CD14-positive monocyte (primary cell): ENCODE results near the gene ZC3H6. TPM values are rescaled to one million over a fixed set of nuclear protein-coding genes. Genes with fewer than 3 reads are reported as not detected.
A peak's percentile ranks its signal among the peaks of the same experiment; 100 is the strongest.

Experiments
- DNase-seq, 3 donors: peaks; one replicate each; pipeline ENCODE4 v3.0.0-alpha.2; 2011 to 2022
- H2AFZ ChIP-seq: 2 replicates; pipeline ENCODE4 v1.6.0; 2012; ENCODE audit warnings: mild to moderate bottlenecking, low read depth, low read length, inconsistent platforms; ENCODE audit not compliant: insufficient read depth, poor library complexity, severe bottlenecking
- H3K27ac ChIP-seq, 2 donors: 1 replicate in 1 of 2; 2 replicates in 1 of 2; pipeline ENCODE4 v1.5.1; 2012 to 2013; ENCODE audit warnings: low read length in 2 of 2, control low read depth in 1 of 2, inconsistent platforms in 1 of 2, low read depth in 1 of 2, mild to moderate bottlenecking in 1 of 2
- H3K27me3 ChIP-seq, 2 donors: one replicate each; pipeline versions ENCODE4 v1.6.0 to v1.6.1; 2011 to 2013; ENCODE audit warnings: low read length in 2 of 2; ENCODE audit not compliant: control insufficient read depth in 2 of 2, insufficient read depth in 2 of 2
- H3K36me3 ChIP-seq, 2 donors: replicated peaks in 1 of 2; 1 replicate in 1 of 2; 2 replicates in 1 of 2; pipeline versions ENCODE4 v1.5.1 to v1.6.1; 2012 to 2013; ENCODE audit warnings: low read length in 2 of 2, control low read depth in 1 of 2, inconsistent platforms in 1 of 2, mild to moderate bottlenecking in 1 of 2; ENCODE audit not compliant: insufficient read depth in 2 of 2, control insufficient read depth in 1 of 2
- H3K4me1 ChIP-seq, 2 donors: 1 replicate in 1 of 2; 2 replicates in 1 of 2; pipeline versions ENCODE4 v1.5.1 to v1.6.1; 2012 to 2013; ENCODE audit warnings: low read length in 2 of 2, control low read depth in 1 of 2, inconsistent platforms in 1 of 2, mild to moderate bottlenecking in 1 of 2, moderate library complexity in 1 of 2; ENCODE audit not compliant: insufficient read depth in 2 of 2, control insufficient read depth in 1 of 2
- H3K4me2 ChIP-seq: replicated peaks from 2 replicates; pipeline ENCODE3; 2012; ENCODE audit warnings: low read length, moderate library complexity, mild to moderate bottlenecking; ENCODE audit not compliant: poor library complexity, severe bottlenecking; ENCODE audit errors: extremely low read depth
- H3K4me3 ChIP-seq, 3 experiments: fragments of 200-600 bp in 1 of 3; sonication (generic) in 1 of 3; replicated peaks in 1 of 3; 1 replicate in 2 of 3; 2 replicates in 1 of 3; pipeline ENCODE4 v1.5.1; 2011 to 2013; ENCODE audit warnings: low read length in 3 of 3, mild to moderate bottlenecking in 3 of 3, control low read depth in 2 of 3, low read depth in 2 of 3, inconsistent platforms in 1 of 3, moderate library complexity in 1 of 3
- H3K79me2 ChIP-seq: 2 replicates; pipeline ENCODE4 v1.6.0; 2012; ENCODE audit warnings: mild to moderate bottlenecking, control low read depth, inconsistent platforms, low read length, moderate library complexity; ENCODE audit not compliant: insufficient read depth
- H3K9ac ChIP-seq: 2 replicates; pipeline ENCODE4 v1.6.0; 2017; ENCODE audit warnings: low read length, mild to moderate bottlenecking; ENCODE audit not compliant: insufficient read depth, poor library complexity, severe bottlenecking
- H3K9me3 ChIP-seq, 2 donors: replicated peaks in 1 of 2; 1 replicate in 1 of 2; 2 replicates in 1 of 2; pipeline versions ENCODE4 v1.5.1 to v1.6.1; 2012 to 2013; ENCODE audit warnings: low read length in 2 of 2, control low read depth in 1 of 2; ENCODE audit not compliant: control insufficient read depth in 1 of 2, insufficient read depth in 1 of 2
- H4K20me1 ChIP-seq: 2 replicates; pipeline ENCODE4 v1.6.0; 2012; ENCODE audit warnings: mild to moderate bottlenecking, low read length, control low read depth, moderate library complexity; ENCODE audit not compliant: insufficient read depth
- H3K27ac Mint-ChIP-seq, 7 donors: one replicate each; pipeline ENCODE4 v1.8.0; 2020; ENCODE audit warnings: mild to moderate bottlenecking in 7 of 7, mixed read lengths in 7 of 7, moderate library complexity in 6 of 7, inconsistent platforms in 2 of 7
- H3K27me3 Mint-ChIP-seq, 3 donors: one replicate each; pipeline ENCODE4 v1.8.0; 2021 to 2022; ENCODE audit warnings: low read depth in 3 of 3, mild to moderate bottlenecking in 3 of 3, mixed read lengths in 3 of 3, moderate library complexity in 3 of 3, inconsistent platforms in 1 of 3
- H3K36me3 Mint-ChIP-seq, 2 donors: one replicate each; pipeline ENCODE4 v1.8.0; 2020; ENCODE audit warnings: mixed read lengths in 2 of 2, inconsistent platforms in 1 of 2, mild to moderate bottlenecking in 1 of 2
- H3K4me1 Mint-ChIP-seq: one replicate; pipeline ENCODE4 v1.8.0; 2020; ENCODE audit warnings: mild to moderate bottlenecking, mixed read lengths
- H3K4me3 Mint-ChIP-seq, 2 donors: one replicate each; pipeline ENCODE4 v1.8.0; 2020; ENCODE audit warnings: mild to moderate bottlenecking in 2 of 2, mixed read lengths in 2 of 2, moderate library complexity in 1 of 2
- H3K9me3 Mint-ChIP-seq, 7 donors: one replicate each; pipeline ENCODE4 v1.8.0; 2020 to 2022; ENCODE audit warnings: mixed read lengths in 7 of 7, mild to moderate bottlenecking in 6 of 7, moderate library complexity in 6 of 7, inconsistent platforms in 2 of 7
- CTCF ChIP-seq: fragments of 200-600 bp; IDR thresholded peaks from one replicate; pipeline ENCODE4 v1.8.0; 2022; ENCODE audit warnings: antibody characterized with exemption, mild to moderate bottlenecking
- WGBS: methylation state at CpG from one replicate; pipeline ENCODE4 v1.1.5; 2013; ENCODE audit warnings: missing lambda C conversion rate; ENCODE audit not compliant: insufficient coverage; 5-methylcytosine and 5-hydroxymethylcytosine counted together
- intact Hi-C, 2 donors: fragments of 100-400 bp; cut with micrococcal nuclease; formaldehyde crosslinking; loops; one replicate each; pipeline versions ENCODE4 v1.15.0 to v1.15.1; 2023
- polyA plus RNA-seq, 3 donors: library from polyadenylated mRNA; depleted of rRNA in 1 of 3; unstranded in 2 of 3; stranded (reverse) in 1 of 3; fragments of 300-500 nt in 2 of 3; fragments of >200 nt in 1 of 3; fragmentation: Illumina TruSeq in 2 of 3; gene quantifications; 1 replicate in 2 of 3; 2 replicates in 1 of 3; pipeline ENCODE4 v1.2.3, GENCODE V29; 2012 to 2021

The ZC3H6 gene
- polyA plus RNA-seq, 3 donors = 2.1 to 2.5 (median 2.4) TPM

GRCh38 chr2:112272669-112273068 is 2.7 kb upstream of the ZC3H6 start:
- H3K4me3 Mint-ChIP-seq = no peak overlapping the region

GRCh38 chr2:112273349-112273748 is 2.0 kb upstream of the ZC3H6 start:
- Mint-ChIP-seq H3K9me3 (peaks cover 0 to 6% (median 3%) of the 10 kb centered on the region in 7 donors), H3K4me3 (no peak overlapping the region), H3K4me1 (peaks cover 3% of the 10 kb centered on the region), H3K36me3 (peaks cover 0 to 2% of the 10 kb centered on the region in 2 donors), H3K27me3 (no peaks in the 10 kb centered on the region), H3K27ac (no peak overlapping the region)
- H3K27me3 ChIP-seq = no peaks in the 10 kb centered on the region
- H2AFZ ChIP-seq = peak overlapping the region; percentile 42
- no peak overlapping the region for H3K9ac ChIP-seq
- H3K36me3 ChIP-seq = no peaks in the 10 kb centered on the region
- H3K9me3 ChIP-seq = peaks cover 0 to 3% of the 10 kb centered on the region in 2 donors
- no peak for TF ChIP-seq CTCF
- DNase-seq = no peak
- peaks cover 3 to 12% of the 10 kb centered on the region in 2 donors for H3K4me1 ChIP-seq
- intact Hi-C loops = loop anchor here in 1 of 2 donors (10.0 kb wide), 1 partner anchor 219 kb away; the partner anchor contains the start of gene TMEM87B
- H3K4me3 ChIP-seq = no peak overlapping the region
- H3K79me2 ChIP-seq = peaks cover 22% of the 10 kb centered on the region
- H4K20me1 ChIP-seq = no peaks in the 10 kb centered on the region
- H3K4me2 ChIP-seq = no peak overlapping the region
- H3K27ac ChIP-seq = no peak overlapping the region
- 96% methylated on average over 4 of the region's 5 CpGs for WGBS

More at GRCh38 chr2:112272669-112273068, 2.7 kb upstream of the ZC3H6 start:
- H3K27ac ChIP-seq = no peak overlapping the region
- intact Hi-C loops = loop anchor here in 1 of 2 donors (10.0 kb wide), 1 partner anchor 218 kb away; the partner anchor contains the start of gene TMEM87B
- Mint-ChIP-seq H3K36me3 (peaks cover 0 to 4% of the 10 kb centered on the region in 2 donors), H3K27me3 (no peaks in the 10 kb centered on the region), H3K27ac (no peak overlapping the region), H3K9me3 (peaks cover 0 to 10% (median 6%) of the 10 kb centered on the region in 7 donors), H3K4me1 (peaks cover 3% of the 10 kb centered on the region)
- peaks cover 0 to 3% of the 10 kb centered on the region in 2 donors for H3K9me3 ChIP-seq
- H3K4me3 ChIP-seq = no peak overlapping the region
- H3K9ac ChIP-seq = no peak overlapping the region
- WGBS = 100% methylated on average over 1 of the region's 5 CpGs
- no peak for DNase-seq
- peaks cover 3 to 12% of the 10 kb centered on the region in 2 donors for H3K4me1 ChIP-seq
- no peaks in the 10 kb centered on the region for H4K20me1 ChIP-seq
- H3K79me2 ChIP-seq = peaks cover 16% of the 10 kb centered on the region
- no peaks in the 10 kb centered on the region for H3K36me3 ChIP-seq
- H3K27me3 ChIP-seq = no peaks in the 10 kb centered on the region
- no peak for TF ChIP-seq CTCF
- H3K4me2 ChIP-seq = no peak overlapping the region
- H2AFZ ChIP-seq = no peak overlapping the region
